Activated naive CD4-positive, alpha-beta T cell treated with anti-CD3 and anti-CD28 coated beads for 36 hours (primary cell): ENCODE results near the gene PPIL6. TPM values are rescaled to one million over a fixed set of nuclear protein-coding genes. Genes with fewer than 3 reads are reported as not detected.

Source experiments
- CTCF ChIA-PET: fragments of 350-600 bp; sonication (Branson Sonifier 250); formaldehyde crosslinking; loops from one replicate; lab custom pipeline; 2021; ENCODE audit warnings: antibody characterized with exemption; lab: Charles Lee
- DNase-seq: peaks from one replicate; pipeline ENCODE4 v3.0.0-alpha.2; 2020
- H3K27ac Mint-ChIP-seq: one replicate; pipeline ENCODE4 v1.8.0; 2021; ENCODE audit warnings: mild to moderate bottlenecking, mixed read lengths
- H3K27me3 Mint-ChIP-seq: one replicate; pipeline ENCODE4 v1.8.0; 2021; ENCODE audit warnings: low read depth, mixed read lengths
- H3K36me3 Mint-ChIP-seq: one replicate; pipeline ENCODE4 v1.8.0; 2021; ENCODE audit warnings: low read depth, mixed read lengths
- H3K4me1 Mint-ChIP-seq: one replicate; pipeline ENCODE4 v1.8.0; 2021; ENCODE audit warnings: low read depth, mixed read lengths
- H3K4me3 Mint-ChIP-seq: one replicate; pipeline ENCODE4 v1.8.0; 2021; ENCODE audit warnings: mild to moderate bottlenecking, moderate library complexity, mixed read lengths
- H3K9me3 Mint-ChIP-seq: one replicate; pipeline ENCODE4 v1.8.0; 2021; ENCODE audit warnings: mixed read lengths
- intact Hi-C: fragments of 100-400 bp; cut with micrococcal nuclease; formaldehyde crosslinking; loops from one replicate; pipeline ENCODE4 v1.15.1; 2023
- total RNA-seq, 2 experiments: library from RNA; stranded (reverse); gene quantifications; one replicate each; pipeline ENCODE4 v1.2.3, GENCODE V29; 2021

The PPIL6 gene
- total RNA-seq, 2 experiments from 2014 or later = 0.19 TPM; not detected in 1

DNA sequence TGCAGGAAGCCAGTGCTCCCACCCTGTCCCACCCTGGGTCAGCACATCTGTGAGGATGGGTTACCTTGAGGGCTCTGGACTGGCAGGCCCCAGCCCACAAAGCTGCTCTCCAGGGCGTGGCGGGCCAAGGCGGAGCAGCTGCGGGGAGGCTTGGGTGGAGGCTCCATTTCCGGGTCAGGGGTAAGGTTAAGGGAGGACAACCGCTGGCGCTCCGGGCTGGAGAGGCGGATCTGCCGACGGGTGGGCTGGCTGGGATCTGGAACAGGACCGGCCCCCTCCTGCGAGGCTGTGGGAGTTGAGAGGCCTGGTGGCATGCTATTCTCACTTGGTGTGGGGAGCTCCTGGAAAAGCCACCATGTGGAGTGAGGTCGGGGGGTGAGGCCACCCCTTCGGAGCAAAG lies 5.6 kb upstream of the PPIL6 start:
- peaks cover 44% of the 10 kb centered on the region for H3K4me1 Mint-ChIP-seq
- no peak overlapping the region for H3K27ac Mint-ChIP-seq
- intact Hi-C loops = no loop called here
- H3K36me3 Mint-ChIP-seq = peaks cover 11% of the 10 kb centered on the region
- no peak for DNase-seq
- no peaks in the 10 kb centered on the region for H3K9me3 Mint-ChIP-seq
- no peaks in the 10 kb centered on the region for H3K27me3 Mint-ChIP-seq
- CTCF ChIA-PET = no interaction called here
- no peak overlapping the region for H3K4me3 Mint-ChIP-seq

DNA sequence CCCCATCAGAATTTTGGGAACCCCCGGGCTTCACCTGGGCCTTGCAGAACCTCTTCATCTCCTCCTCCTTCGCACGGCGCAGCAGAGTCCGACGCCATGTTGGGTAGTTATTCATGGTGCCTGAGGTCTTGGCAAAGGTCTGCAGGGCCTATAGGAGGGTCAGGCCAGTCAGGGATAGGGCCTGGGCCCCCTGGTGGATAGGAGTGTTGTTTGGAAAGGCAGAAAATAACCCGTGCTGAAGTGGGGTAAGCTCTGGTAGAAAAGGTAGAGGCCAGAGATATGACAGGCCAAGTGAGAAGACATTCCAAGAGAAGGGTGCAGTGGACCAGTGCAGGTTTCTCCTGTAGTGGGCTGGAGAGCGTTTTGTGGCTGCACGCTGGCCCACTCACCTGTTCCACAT lies 5.0 kb upstream of the PPIL6 start:
- Mint-ChIP-seq H3K9me3 (no peaks in the 10 kb centered on the region), H3K27ac (no peak overlapping the region), H3K4me3 (no peak overlapping the region), H3K4me1 (peaks cover 39% of the 10 kb centered on the region), H3K27me3 (no peaks in the 10 kb centered on the region), H3K36me3 (peaks cover 8% of the 10 kb centered on the region)
- intact Hi-C loops = no loop called here
- CTCF ChIA-PET = interaction anchor here (1.6 kb wide), 1 partner anchor 11 kb away, joined by 5 read pairs; the partner anchor contains the start of gene MICAL1
- DNase-seq = no peak

DNA sequence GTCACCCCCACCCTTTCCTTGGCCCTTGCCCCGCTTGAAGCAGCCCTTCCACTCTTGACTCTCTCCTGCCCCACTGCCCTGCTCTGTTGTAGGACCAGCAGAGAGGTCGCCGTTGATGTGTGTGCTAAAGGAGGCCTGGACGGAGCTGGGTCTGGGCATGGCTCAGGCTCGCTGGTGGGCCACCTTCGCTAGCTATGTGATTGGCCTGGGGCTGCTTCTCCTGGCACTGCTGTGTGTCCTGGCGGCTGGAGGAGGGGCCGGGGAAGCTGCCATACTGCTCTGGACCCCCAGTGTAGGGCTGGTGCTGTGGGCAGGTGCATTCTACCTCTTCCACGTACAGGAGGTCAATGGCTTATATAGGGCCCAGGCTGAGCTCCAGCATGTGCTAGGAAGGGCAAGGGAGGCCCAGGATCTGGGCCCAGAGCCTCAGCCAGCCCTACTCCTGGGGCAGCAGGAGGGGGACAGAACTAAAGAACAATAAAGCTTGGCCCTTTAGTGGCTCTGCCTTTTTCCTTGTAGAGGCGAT lies 3.1 kb upstream of the PPIL6 start:
- no peak for DNase-seq
- Mint-ChIP-seq H3K9me3 (no peaks in the 10 kb centered on the region), H3K27me3 (no peaks in the 10 kb centered on the region), H3K27ac (no peak overlapping the region), H3K4me3 (no peak overlapping the region), H3K36me3 (peaks cover 8% of the 10 kb centered on the region), H3K4me1 (peaks cover 29% of the 10 kb centered on the region)
- intact Hi-C loops = loop anchor here (5.0 kb wide), 1 partner anchor 249 kb away; the partner anchor contains the start of genes AK9 and FIG4
- CTCF ChIA-PET = interaction anchor here (1.1 to 3.3 kb wide), 4 partner anchors 10 to 59 kb away, joined by 3 to 13 read pairs (median 10); partner anchors contain the start of genes CD164 and MICAL1

DNA sequence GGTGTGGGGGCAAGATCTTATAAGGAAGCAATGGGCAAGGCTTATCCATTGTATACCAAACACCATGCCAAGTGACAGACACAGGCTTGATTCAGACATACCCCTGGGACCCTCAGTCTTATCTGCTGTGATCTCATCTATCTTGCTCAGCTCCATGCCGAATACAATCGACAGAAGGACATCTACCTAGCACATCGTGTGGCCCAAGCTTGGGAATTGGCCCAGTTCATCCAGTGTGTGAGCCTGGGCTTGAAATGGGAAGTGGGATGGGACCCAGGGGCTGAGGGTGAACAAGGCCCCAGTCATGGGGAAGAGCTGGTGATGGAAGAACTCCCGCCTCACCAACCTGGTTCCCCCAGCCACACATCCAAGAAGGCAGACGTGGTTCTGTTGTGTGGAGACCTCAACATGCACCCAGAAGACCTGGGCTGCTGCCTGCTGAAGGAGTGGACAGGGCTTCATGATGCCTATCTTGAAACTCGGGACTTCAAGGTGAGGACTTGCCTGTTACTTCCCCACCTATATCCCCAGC lies 2.0 kb upstream of the PPIL6 start:
- Mint-ChIP-seq H3K4me3 (peak overlapping the region; percentile 94), H3K27me3 (no peaks in the 10 kb centered on the region), H3K27ac (no peak overlapping the region), H3K36me3 (peaks cover 8% of the 10 kb centered on the region), H3K9me3 (no peaks in the 10 kb centered on the region), H3K4me1 (peaks cover 27% of the 10 kb centered on the region)
- intact Hi-C loops = loop anchor here (5.0 kb wide), 1 partner anchor 250 kb away; the partner anchor contains the start of genes AK9 and FIG4
- DNase-seq = no peak
- CTCF ChIA-PET = interaction anchor here (0.5 to 3.3 kb wide), 8 partner anchors 11 to 597 kb away, joined by 3 to 13 read pairs (median 6); partner anchors contain the start of genes CD164, MICAL1 and ZBTB24

DNA sequence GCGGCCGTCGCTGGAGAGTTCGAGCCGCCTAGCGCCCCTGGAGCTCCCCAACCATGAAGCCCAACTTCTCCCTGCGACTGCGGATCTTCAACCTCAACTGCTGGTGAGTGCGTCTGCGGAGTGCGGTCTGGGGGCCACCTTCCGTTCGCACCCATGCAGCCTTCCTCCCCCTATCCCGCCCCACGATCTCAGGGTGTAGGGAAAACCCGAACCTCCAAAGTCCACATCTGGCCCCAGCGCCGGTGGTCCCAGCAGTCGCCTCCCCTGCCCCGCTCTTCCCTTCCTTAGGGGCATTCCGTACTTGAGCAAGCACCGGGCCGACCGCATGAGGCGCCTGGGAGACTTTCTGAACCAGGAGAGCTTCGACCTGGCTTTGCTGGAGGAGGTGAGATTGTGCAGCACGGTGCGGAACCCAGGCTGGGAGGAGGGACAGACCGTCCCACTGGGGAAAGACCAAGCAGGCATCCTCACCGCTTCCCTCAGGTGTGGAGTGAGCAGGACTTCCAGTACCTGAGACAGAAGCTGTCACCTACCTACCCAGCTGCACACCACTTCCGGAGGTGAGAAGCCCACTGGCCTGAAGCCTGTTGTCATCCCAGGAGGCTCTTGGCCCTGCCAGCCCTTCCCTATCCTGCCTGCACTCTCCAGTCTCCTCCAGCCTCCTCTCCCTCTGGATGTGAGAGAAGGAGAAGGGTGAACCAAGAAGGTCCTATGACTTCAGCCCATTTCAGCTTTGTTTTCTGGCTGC lies 815 bp upstream of the PPIL6 start:
- H3K36me3 Mint-ChIP-seq = peaks cover 8% of the 10 kb centered on the region
- intact Hi-C loops = loop anchor here (1.0 to 5.0 kb wide), 5 partner anchors 14 to 346 kb away; partner anchors contain the start of genes AK9, CEP57L1, FIG4 and MICAL1
- H3K4me3 Mint-ChIP-seq = peak overlapping the region; percentile 94
- no peaks in the 10 kb centered on the region for H3K27me3 Mint-ChIP-seq
- H3K4me1 Mint-ChIP-seq = peaks cover 27% of the 10 kb centered on the region
- CTCF ChIA-PET = interaction anchor here (0.8 to 3.3 kb wide), 7 partner anchors 12 to 253 kb away, joined by 3 to 13 read pairs (median 6); partner anchors contain the start of genes CD164, MICAL1 and ZBTB24
- H3K27ac Mint-ChIP-seq = peak overlapping the region; percentile 87
- peak; percentile 66 for DNase-seq
- no peaks in the 10 kb centered on the region for H3K9me3 Mint-ChIP-seq

DNA sequence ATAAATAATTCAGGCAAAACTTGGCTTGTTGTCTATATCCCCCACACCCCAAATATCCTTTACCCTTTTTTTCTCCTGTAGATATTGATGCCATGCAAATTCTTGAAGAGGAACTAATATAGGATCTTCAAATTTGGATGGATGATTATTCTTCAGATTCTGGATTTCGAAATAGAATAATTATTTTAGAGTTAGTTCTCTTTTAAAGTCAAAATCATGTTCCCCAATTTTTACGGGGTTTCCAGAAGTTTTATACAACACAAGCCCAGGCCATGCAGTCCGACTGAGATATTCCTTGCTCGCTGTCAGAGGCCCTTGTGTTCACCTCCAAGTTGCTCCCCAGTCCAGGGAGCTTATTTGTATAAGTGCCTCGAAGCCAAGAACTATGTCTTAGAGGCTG lies 4.4 kb downstream of the PPIL6 start:
- H3K4me3 Mint-ChIP-seq = no peak overlapping the region
- intact Hi-C loops = no loop called here
- H3K9me3 Mint-ChIP-seq = no peaks in the 10 kb centered on the region
- CTCF ChIA-PET = no interaction called here
- no peaks in the 10 kb centered on the region for H3K36me3 Mint-ChIP-seq
- no peak for DNase-seq
- no peak overlapping the region for H3K27ac Mint-ChIP-seq
- H3K27me3 Mint-ChIP-seq = no peaks in the 10 kb centered on the region
- peaks cover 2% of the 10 kb centered on the region for H3K4me1 Mint-ChIP-seq

DNA sequence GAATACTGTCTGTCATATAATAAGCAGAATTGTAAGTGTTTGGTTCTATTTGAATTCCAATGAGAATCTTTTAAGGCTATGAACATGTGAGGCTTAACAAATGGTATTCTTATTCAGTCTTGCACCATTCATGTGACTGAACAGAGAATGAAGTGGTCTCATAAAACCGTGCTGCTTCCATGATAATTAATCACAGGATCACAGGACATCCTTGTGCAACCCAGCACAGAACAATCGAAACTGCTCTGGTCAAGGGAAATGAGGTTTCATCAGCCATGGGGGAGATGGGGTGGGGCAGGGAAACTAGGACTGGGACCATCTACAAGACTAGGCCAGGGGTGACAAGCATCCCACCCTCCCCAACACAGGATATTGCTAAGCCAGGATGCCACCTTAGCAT lies 6.0 kb downstream of the PPIL6 start:
- intact Hi-C loops = no loop called here
- no peak overlapping the region for H3K27ac Mint-ChIP-seq
- H3K9me3 Mint-ChIP-seq = no peaks in the 10 kb centered on the region
- DNase-seq = no peak
- no peaks in the 10 kb centered on the region for H3K27me3 Mint-ChIP-seq
- no peaks in the 10 kb centered on the region for H3K4me1 Mint-ChIP-seq
- CTCF ChIA-PET = no interaction called here
- no peaks in the 10 kb centered on the region for H3K36me3 Mint-ChIP-seq
- H3K4me3 Mint-ChIP-seq = no peak overlapping the region

DNA sequence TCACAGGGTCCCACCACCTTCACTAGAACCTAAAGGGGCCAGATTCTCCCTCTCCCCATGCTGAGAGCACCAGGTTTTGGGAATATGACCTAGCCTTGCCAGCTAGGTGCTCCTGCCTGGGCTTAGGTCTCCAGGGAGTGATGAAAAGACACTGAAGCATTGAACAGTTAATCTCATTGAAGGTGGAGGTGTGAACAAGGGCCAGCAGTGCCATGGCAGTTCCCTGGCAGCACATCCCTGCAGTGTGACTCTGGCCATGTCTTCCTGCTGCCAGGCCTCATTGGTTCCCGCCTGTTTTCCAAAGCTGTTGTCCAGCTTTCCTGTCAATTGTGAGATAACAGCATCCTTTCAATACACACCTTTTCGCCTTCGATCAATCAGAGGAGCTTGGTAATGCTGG lies 10.9 kb downstream of the PPIL6 start:
- H3K27me3 Mint-ChIP-seq = peaks cover 2% of the 10 kb centered on the region
- intact Hi-C loops = no loop called here
- no peak overlapping the region for H3K27ac Mint-ChIP-seq
- CTCF ChIA-PET = no interaction called here
- no peaks in the 10 kb centered on the region for H3K9me3 Mint-ChIP-seq
- H3K4me1 Mint-ChIP-seq = no peaks in the 10 kb centered on the region
- no peak for DNase-seq
- H3K36me3 Mint-ChIP-seq = no peaks in the 10 kb centered on the region
- H3K4me3 Mint-ChIP-seq = no peak overlapping the region

DNA sequence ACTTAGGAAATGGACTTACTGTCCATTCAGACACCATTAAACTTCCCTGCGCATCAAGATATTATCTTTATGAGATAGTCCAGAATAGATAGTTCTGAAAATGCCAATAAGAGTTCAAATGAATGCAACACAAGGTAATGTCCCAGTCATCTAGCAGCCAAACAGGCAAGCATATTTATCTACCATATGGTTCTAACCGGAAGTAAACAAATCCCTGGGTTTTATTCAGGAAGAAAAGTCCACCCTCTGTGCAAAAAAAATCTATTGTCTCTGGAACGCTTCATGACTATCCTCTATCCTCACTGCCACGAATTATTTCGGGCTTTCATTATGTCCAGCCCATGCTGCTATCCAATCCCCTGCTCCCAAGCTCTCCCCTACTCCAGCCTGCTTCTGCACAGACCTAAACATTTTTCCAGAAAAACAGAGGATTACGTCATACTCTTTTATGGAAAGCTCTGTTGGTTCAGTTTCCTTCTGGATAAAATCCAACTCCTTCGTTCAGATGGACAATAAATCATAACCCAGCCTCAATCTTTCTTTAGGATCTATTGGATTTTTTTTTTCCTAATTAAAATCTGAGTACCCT lies 11.4 kb downstream of the PPIL6 start:
- Mint-ChIP-seq H3K4me3 (no peak overlapping the region), H3K4me1 (no peaks in the 10 kb centered on the region), H3K27ac (no peak overlapping the region), H3K36me3 (no peaks in the 10 kb centered on the region), H3K9me3 (no peaks in the 10 kb centered on the region), H3K27me3 (peaks cover 2% of the 10 kb centered on the region)
- intact Hi-C loops = no loop called here
- no peak for DNase-seq
- CTCF ChIA-PET = interaction anchor here (0.7 kb wide), 1 partner anchor 36 kb away, joined by 5 read pairs; no protein-coding TSS in a partner anchor

DNA sequence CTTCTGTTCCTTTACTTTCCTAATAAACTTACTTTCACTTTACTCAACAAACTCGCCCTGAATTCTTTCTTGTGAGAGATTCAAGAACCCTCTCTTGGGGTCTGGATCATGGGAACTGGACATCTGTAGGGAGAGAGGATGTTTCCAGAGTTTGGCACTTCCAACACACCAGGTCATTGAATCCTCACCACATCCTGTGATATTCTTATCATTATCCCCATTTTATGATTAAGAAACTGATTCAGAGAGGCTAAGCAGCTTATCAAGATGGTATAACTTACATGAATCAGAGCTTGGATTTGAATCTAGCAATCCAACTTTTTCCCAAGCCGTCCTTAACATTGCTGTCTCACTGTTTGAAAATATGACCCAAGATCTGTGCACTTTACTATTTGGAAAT lies 15.5 kb downstream of the PPIL6 start:
- CTCF ChIA-PET = no interaction called here

DNA sequence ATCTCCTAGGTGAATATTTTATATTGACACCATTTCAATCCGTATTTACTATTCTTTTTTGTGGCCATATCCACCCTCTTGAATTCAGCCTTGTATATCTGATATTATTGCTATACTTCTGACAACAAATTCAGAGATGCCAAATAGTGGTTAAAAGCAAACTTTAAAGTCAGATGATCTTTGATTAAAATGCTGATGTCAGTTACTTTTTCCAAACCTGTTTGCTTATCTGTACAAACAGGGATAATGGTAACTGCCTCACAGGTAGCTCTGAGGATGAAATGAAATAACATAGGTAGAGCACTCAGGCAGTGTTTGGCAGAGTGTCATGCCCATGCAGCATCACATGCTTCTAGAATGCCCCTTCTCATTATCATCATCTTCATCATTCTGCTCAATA lies 19.2 kb downstream of the PPIL6 start:
- H3K27me3 Mint-ChIP-seq = no peaks in the 10 kb centered on the region
- DNase-seq = no peak
- no peak overlapping the region for H3K27ac Mint-ChIP-seq
- no peaks in the 10 kb centered on the region for H3K4me1 Mint-ChIP-seq
- intact Hi-C loops = no loop called here
- no peak overlapping the region for H3K4me3 Mint-ChIP-seq
- no peaks in the 10 kb centered on the region for H3K36me3 Mint-ChIP-seq
- CTCF ChIA-PET = no interaction called here
- H3K9me3 Mint-ChIP-seq = no peaks in the 10 kb centered on the region

More for the DNA sequence above, 15.5 kb downstream of the PPIL6 start:
- intact Hi-C loops = no loop called here
- Mint-ChIP-seq H3K27me3 (peaks cover 2% of the 10 kb centered on the region), H3K4me1 (no peaks in the 10 kb centered on the region), H3K27ac (no peak overlapping the region), H3K4me3 (no peak overlapping the region), H3K36me3 (no peaks in the 10 kb centered on the region), H3K9me3 (no peaks in the 10 kb centered on the region)
- DNase-seq = no peak

DNA sequence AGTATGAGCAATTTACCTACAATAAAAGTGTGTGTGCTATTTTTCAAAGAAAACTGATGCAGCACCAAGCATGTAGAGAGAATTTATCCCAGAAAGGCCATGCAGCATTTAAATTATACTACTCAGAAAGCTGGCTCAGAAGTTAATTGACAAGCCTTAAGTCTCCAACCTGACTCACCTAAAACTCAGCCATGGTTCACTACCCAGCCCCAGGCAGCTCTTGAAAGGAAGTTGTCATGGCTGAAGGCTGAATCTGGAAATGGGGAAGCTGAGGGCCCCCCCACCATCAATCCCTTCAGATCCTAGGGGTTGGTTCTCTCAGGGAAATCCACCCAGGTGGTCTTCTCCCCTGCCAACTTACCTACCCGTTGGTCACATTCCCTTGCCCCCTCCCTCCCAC lies 19.7 kb downstream of the PPIL6 start:
- DNase-seq = no peak
- Mint-ChIP-seq H3K4me1 (no peaks in the 10 kb centered on the region), H3K27ac (no peak overlapping the region), H3K4me3 (no peak overlapping the region), H3K9me3 (no peaks in the 10 kb centered on the region), H3K27me3 (no peaks in the 10 kb centered on the region), H3K36me3 (no peaks in the 10 kb centered on the region)
- intact Hi-C loops = no loop called here
- CTCF ChIA-PET = interaction anchor here (0.6 kb wide), 1 partner anchor 1535 kb away, joined by 3 read pairs; no protein-coding TSS in a partner anchor
